Lower leg skin (tissue), 4 donors: ENCODE results near the gene NDC80. TPM values are rescaled to one million over a fixed set of nuclear protein-coding genes. Genes with fewer than 3 reads are reported as not detected.

Source experiments
- DNase-seq, 2 donors: peaks; one replicate each; pipeline ENCODE4 v3.0.0-alpha.2; 2019; ENCODE audit warnings: low spot score in 2 of 2
- H3K4me3 ChIP-seq: fragments of 200-600 bp; sonication (generic); 2 replicates; pipeline ENCODE4 v1.5.1; 2017; ENCODE audit warnings: mild to moderate bottlenecking, low read depth; ENCODE audit not compliant: poor library complexity, severe bottlenecking
- POLR2A ChIP-seq, 2 donors: fragments of 450-650 bp; IDR thresholded peaks; one replicate each; pipeline ENCODE4 v1.6.1; 2016 to 2017; ENCODE audit warnings: antibody characterized with exemption in 2 of 2, mild to moderate bottlenecking in 1 of 2, moderate library complexity in 1 of 2
- WGBS, 2 donors: methylation state at CpG; one replicate each; pipeline ENCODE4 v1.1.5; 2018; 5-methylcytosine and 5-hydroxymethylcytosine counted together
- intact Hi-C: fragments of 100-400 bp; cut with DNase I; formaldehyde crosslinking; loops from one replicate; pipeline ENCODE4 v1.15.0; 2023; ENCODE audit warnings: low total_unique reads
- total RNA-seq, 4 donors: library from RNA; depleted of rRNA; stranded (reverse); fragments of >200 nt; gene quantifications; one replicate each; pipeline ENCODE4 v1.1.0, GENCODE V29; 2016
- TF ChIP-seq, protein P1 (sequence below), 3 donors: fragments of 450-650 bp; IDR thresholded peaks; one replicate each; pipeline ENCODE4 v1.5.1; 2016; ENCODE audit warnings: antibody characterized with exemption in 3 of 3, mild to moderate bottlenecking in 3 of 3, moderate library complexity in 2 of 3

The NDC80 gene
- total RNA-seq, 4 donors from 2014 or later, result 0.29 to 2.4 (median 1.4) TPM

DNA sequence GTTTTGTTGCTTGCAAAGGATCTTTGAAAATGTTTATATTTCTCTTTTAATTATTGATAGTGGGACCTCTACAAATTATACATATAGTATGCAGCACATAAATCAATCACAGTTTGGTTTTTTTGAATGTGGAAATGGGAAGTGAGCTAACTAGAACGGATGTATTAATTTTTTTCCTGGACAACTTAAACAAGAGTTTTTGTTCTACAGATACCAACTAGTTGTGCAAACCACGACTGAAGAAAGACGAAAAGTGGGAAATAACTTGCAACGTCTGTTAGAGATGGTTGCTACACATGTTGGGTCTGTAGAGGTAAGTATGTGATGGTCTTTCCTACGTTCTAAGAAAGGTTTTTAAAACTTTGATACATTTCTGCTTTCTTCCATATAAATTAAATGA is 39.2 kb downstream of the NDC80 start:
- H3K4me3 ChIP-seq, result no peak overlapping the region
- no peak for DNase-seq
- intact Hi-C loops, result no loop called here
- TF ChIP-seq POLR2A (IDR thresholded peaks at IDR 0.05), result no peak
- TF ChIP-seq, protein P1, sequence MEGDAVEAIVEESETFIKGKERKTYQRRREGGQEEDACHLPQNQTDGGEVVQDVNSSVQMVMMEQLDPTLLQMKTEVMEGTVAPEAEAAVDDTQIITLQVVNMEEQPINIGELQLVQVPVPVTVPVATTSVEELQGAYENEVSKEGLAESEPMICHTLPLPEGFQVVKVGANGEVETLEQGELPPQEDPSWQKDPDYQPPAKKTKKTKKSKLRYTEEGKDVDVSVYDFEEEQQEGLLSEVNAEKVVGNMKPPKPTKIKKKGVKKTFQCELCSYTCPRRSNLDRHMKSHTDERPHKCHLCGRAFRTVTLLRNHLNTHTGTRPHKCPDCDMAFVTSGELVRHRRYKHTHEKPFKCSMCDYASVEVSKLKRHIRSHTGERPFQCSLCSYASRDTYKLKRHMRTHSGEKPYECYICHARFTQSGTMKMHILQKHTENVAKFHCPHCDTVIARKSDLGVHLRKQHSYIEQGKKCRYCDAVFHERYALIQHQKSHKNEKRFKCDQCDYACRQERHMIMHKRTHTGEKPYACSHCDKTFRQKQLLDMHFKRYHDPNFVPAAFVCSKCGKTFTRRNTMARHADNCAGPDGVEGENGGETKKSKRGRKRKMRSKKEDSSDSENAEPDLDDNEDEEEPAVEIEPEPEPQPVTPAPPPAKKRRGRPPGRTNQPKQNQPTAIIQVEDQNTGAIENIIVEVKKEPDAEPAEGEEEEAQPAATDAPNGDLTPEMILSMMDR (IDR thresholded peaks at IDR 0.05), result no peak
- 79 to 88% methylated on average over 5 of the region's 5 CpGs for WGBS, 2 donors

DNA sequence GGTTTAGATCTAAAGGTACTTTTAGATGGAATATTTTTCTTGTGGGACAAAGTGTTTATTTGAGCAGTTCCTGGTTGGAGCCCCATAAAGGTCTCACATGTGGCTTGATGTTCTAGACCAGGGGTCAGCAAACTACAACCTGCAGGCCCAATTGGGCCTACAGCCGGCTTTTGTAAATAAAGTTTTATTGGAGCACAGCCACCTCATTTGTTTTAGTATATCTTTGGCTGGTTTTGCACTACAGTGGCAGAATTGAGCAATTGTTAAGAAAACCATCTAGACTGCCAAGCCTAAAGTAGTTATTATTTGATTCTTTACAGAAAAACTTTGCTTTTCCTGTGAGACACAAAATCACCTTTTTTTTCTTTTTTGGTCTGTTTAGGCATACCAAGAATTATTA is 41.6 kb downstream of the NDC80 start:
- 86 to 94% methylated on average over 1 of the region's 1 CpG for WGBS, 2 donors
- DNase-seq, result no peak
- no peak for TF ChIP-seq POLR2A (IDR thresholded peaks at IDR 0.05)
- TF ChIP-seq, protein P1 (IDR thresholded peaks at IDR 0.05), result no peak
- intact Hi-C loops, result no loop called here
- H3K4me3 ChIP-seq, result no peak overlapping the region

DNA sequence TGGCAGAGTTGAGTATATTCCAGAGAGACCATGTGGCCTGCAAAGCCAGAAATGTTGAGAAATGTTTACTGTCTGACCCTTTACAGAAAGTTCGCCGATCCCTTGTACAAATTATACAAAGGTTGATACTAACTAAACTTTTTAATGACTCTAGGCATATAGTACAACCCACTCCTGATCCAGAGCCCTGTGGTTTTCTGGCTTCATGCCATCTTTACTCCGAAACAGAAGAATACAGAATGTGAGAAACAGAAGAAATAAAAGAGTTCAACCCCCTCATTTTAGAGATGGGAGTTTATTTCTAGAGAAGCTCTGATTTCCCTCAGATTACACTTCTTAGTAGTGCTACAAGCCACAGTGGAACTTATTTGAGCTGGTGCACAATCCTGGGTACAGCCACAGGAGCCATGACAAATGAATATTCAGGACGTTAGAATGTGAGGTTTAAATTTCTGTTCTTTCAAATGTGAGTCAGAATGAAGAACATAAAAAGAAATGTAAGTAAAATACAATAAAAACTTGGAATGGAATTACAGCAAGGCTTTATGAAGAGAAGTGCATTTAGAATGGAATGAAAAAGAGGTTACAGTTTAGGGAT is 46.1 kb downstream of the NDC80 start:
- intact Hi-C loops, result no loop called here
- no peak for DNase-seq
- 84 to 90% methylated on average over 4 of the region's 4 CpGs for WGBS, 2 donors
- no peak overlapping the region for H3K4me3 ChIP-seq
- no peak for TF ChIP-seq POLR2A (IDR thresholded peaks at IDR 0.05)
- TF ChIP-seq, protein P1 (IDR thresholded peaks at IDR 0.05), result no peak

DNA sequence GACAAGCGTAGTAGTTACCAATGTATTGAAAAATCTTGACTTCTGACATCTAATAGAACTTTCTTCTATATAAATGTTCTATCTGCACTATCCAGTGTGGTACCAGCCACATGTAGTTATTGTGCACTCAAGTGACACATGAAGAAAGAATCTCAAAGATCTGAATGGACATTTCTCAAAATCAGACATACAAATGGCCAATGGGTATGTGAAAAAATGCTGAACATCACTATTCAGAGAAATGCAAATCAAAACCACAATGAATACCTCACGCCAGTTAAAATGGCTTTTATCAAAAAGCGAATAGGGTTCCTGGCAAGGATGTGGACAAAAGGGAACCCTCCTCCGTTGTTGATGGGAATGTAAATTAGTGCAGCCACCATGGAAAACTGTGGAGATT is 46.7 kb downstream of the NDC80 start:
- TF ChIP-seq, protein P1 (IDR thresholded peaks at IDR 0.05), result no peak
- TF ChIP-seq POLR2A (IDR thresholded peaks at IDR 0.05), result no peak
- no peak for DNase-seq
- H3K4me3 ChIP-seq, result no peak overlapping the region
- intact Hi-C loops, result no loop called here
- 93 to 97% methylated on average over 4 of the region's 4 CpGs for WGBS, 2 donors

DNA sequence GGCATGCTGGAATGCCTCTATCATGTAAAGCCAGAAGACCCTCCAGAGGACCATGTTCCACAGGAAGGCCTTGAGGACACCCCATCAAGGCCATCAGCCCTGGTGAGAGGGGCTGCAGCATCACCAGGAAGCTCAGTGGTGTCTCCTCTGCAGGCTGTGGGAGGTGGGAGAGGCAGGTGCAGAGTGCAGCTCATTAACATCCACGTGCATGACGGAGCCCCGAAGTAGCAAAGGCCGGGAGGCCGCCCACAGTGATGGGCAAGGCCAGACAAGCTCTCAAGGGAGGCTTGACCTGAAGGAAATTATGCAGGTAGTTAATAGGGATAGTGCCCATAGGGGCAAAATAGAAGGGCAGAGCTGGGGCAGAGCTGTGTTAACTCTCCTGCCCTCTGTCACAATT is 53.9 kb downstream of the NDC80 start:
- DNase-seq, result no peak
- TF ChIP-seq POLR2A (IDR thresholded peaks at IDR 0.05), result no peak
- TF ChIP-seq, protein P1 (IDR thresholded peaks at IDR 0.05), result no peak
- no peak overlapping the region for H3K4me3 ChIP-seq
- WGBS, 2 donors, result 68 to 90% methylated on average over 5 of the region's 5 CpGs
- intact Hi-C loops, result no loop called here

DNA sequence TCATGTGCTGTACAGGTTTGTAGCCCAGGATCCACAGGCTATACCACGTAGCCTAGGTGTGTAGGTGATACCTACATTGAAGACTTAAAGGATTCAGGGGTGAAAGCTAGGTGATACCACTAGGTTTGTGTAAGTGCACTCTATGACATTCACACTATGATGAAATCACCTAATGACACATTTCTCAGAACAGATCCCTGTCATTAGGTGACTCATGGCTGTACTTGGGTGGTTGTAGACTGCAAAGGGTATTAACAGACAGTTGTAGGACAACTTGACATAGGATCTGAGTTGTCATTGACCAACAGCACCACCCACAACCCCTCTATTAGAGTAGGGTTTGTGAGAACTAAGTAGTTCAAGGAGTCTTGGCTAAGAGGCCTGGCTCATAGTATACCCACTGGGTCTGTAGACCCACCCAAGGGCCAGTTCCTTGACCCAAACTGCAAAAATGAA is 56.5 kb downstream of the NDC80 start:
- TF ChIP-seq POLR2A (IDR thresholded peaks at IDR 0.05), result no peak
- TF ChIP-seq, protein P1 (IDR thresholded peaks at IDR 0.05), result no peak
- intact Hi-C loops, result no loop called here
- 87 to 100% methylated on average over 1 of the region's 1 CpG for WGBS, 2 donors
- no peak overlapping the region for H3K4me3 ChIP-seq
- DNase-seq, result no peak
